Epidermal melanocyte (primary cell): ENCODE data around the gene C2CD5.
"Not testable (repeated sequence)": the region's sequence is repeated elsewhere in the genome, so short reads cannot be mapped to it uniquely, and the experiment has no call there.

Source experiments
- DNase-seq: peaks from one replicate; pipeline ENCODE4 v3.0.0; 2011; ENCODE audit warnings: low spot score; ENCODE audit not compliant: insufficient read length

C2CD5 gene

DNA sequence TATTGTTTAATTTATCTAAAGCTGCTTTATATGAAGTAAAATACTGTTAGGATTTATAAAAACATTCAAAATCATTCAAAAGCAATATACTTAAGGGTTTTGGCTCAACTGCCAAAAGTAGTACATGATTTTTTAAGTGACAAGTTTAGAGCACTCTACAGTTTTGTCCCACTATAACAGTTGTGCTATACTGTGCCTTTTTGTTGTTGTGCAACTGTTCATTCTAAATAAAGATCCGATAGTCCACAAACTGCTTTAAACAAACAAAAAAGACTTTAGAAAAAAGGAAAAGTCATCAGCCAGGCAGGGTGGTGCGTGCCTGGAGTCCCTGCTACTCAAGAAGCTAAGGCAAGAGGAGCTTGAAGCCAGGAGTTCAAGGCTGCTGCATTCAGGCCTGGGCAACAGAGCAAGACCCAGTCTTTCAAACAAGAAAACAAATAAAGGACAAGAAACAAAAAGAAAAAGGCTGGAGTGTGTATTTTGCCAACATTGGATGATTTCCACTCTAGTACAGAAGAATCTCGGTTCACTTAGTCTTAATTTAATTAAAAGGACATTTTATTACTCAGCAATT lies 7.3 kb downstream of the C2CD5 start:
- DNase-seq: no peak

DNA sequence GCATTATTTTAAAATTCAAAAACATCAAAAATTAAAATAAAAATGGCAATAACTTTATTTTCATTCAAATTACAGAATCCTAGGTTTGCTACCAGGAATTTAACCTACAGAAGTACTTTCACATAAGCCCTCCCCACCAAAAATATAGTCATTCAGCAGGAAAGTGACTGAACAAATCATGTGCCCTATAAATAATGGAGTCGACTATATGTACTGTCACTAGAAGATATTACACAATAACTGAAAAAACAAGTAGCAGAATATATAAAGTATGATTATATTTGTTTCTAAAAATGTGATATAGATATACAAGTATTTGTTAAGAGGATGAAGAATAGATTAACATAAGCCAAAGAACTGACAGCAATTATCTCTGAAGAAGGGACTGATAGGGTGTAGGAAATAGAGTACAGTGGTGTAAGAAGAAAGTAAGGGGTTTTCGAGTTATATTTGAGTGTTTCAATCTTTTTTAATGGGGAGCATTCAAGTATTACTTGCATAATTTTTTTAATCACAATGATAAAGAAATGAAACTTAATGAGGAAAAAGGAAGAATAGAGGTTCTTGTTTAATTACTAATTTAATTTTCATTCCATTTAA lies 7.9 kb downstream of the C2CD5 start:
- no peak for DNase-seq

DNA sequence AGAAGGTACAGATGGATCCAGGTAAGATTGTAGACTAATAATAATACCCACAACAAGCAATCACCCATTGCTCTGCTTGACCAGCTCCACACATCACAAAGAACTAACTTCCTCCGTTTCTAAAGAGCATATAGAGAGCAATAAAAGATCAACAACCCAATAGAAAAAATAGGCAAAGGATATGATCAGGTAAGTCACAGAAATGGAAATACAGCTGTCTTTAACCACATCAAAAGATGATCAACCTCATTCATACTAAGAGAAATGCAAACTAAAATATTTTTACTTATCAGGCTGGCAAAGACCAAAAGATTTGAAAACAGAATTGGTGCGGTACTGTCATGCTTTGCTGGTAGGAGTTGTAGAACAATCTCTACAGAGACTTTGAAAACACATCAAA lies 8.9 kb downstream of the C2CD5 start:
- no peak for DNase-seq

DNA sequence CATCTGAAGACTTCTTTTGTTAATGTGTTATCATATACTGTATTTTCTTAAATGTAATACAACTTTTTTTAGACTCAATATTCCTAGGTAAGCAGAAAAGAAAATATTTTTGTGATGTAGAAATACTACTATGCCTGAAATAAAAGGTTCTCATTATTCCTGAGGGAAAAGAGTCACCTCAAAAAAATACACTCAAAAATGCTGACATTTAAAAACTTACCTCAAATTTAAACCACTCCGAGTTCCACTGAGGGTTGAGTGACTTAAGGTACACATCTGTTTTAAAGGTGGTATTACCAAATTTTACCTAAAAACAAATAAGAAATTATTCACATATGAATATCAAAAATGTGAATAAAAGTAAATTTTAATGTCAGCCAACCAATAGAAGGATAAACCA lies 9.3 kb downstream of the C2CD5 start:
- no peak for DNase-seq

DNA sequence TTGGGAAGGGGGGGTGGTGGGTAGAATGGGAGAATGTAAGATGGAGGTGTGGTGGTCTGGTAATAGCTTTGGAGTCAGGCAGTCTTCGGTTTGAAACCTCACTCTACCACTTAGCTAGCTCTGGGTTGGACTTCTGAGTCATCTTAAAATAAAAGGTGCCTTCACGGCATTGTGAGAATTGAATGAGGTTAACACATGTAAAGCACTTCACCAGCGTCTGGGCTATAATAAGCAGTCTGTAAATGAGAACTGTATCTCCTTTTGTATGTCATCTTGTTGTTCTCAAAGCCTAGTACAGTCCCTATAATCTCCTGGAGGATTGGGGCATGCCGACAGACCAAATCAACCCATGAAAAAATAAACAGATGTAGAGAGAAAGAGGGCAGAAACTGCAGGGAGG lies 11.2 kb downstream of the C2CD5 start:
- no peak for DNase-seq

DNA sequence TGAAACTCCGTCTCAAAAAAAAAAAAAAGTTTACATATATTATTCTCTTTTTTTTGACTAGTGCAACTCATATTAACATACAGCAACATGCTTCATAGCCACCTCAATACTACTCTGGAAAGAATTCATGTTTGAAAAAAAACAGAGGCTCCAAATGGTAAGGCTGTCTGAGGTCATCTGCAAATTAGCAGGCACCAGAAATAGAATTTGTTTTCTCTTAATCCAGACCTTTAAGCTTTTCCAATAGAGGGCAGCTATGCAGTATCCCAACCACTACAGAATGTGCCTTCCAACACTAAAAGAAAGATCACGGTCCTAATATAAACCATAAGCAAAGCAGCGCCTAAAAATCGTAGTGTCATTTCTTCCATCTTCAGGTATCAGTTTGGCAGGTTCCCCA lies 12.0 kb downstream of the C2CD5 start:
- no peak for DNase-seq

DNA sequence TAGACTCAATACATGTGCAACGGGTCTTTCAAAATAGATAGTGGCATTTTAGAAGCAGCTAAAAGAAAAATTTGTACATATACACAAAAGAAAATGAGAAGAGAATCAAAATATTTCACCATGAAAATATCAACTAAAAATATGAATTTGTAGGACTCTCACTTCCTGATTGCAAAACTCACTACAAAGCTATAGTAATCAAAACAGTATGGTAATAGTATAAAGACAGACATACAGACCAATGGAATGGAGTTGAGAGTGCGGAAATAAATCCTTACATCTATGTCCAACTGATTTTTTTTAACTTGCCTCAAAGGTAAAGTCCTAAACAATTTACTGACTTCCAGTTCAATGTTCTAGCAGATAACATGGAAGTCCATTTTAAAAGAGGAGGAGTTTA lies 13.1 kb downstream of the C2CD5 start:
- no peak for DNase-seq

DNA sequence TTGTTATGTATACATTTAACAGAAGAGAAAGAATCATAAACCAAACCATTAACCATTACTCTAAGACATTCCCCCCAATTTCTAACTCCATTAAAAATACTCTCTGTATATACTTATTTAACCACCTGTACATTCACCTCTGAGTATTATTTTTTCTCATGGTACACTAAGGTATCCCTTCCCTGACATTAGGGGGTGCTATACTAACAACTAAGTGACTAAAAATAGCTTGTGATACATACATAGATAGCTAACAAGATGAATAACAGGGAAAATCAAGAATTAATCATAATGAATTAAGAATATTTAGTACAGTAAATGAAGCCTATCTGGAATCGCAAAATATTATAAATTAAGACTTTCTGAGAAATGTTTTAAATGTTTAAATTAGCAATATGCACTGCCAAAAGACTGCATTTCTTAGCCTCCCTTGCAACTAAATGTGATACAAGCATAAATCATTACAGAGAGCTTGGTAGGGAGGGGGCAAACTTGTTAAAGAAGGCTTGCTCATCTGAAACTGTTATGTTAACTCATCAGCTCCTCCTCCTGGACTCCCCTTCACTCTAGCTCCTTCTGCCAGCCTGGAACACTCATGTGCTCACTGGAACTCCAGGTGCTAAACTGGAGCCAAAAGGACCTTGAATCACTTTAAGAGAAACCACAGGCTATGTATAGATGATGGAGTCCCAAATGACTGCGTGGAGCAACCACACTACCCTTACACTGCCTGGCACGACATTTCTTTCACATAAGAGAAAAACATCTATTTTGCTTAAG lies 14.9 kb downstream of the C2CD5 start:
- no peak for DNase-seq

DNA sequence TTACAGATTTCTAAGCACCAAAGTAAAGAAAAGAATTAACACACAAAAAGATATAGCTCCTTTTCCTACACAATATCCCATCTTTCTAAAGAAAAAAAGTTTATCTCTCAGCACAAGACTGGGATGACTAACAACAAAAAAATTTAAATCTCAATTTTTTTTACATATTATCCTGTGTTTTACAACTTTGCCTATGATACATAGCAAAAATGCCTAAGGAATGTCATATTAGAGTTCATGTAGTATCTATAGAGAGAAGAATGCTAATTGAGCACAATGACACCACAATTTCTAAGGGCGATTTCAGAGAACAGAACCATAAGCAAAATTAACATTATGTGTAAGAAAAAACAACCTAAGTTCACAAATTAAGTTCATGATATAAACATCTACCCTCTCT lies 16.3 kb downstream of the C2CD5 start:
- no peak for DNase-seq

DNA sequence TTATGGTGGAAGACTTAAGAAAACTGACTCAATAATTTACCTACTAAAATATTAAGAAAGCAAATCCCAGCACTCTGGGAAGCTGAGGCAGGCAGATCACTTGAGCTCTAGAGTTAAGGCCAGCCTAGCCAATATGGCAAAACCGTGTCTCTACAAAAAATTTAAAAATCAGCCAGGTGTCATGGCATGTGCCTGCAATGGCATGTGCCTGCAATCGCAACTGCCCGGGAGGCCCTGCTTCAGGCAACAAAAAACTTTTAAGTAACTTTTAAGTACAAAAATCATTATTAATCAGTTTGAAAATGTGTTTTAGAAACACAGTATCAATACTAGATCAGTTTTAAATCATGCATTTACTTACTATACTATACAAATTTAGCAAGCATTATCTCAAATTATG lies 17.5 kb downstream of the C2CD5 start:
- DNase-seq: no peak

DNA sequence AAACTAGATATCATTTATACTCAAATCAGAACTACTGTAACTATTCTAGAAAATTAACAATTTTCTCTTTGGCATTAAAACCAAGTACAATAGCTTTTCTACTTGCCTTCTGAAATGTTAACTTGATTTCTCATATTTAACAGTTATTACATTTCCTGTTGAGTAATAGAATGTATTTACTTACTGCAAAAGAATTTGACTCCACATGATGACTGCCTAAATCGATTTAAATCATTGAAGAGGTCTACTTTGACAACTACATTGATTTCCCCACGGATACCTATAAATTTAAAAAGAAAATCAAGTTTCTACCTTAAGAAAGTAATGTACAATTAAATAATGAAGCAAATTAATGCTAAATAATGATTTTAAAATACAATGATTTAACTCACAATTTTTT lies 18.9 kb downstream of the C2CD5 start:
- no peak for DNase-seq

DNA sequence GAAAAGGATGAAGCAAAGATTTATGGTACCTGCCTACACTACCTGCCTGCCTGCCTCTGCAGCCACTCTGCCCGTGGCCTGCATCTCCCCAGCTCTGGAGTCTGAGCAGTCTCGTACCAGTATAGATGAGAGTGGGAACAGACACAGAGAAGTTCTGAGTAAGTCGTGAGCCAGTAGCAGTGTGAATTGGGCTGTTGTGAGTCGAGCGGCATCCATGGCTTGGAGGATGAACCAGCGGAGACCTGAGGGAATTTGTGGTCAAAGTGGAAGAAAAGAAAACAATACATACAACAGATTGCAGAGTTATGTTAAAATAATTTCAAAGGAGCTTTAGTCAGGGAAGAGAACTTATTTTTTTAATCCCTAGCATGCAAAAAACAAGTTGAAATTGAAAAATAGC lies 25.3 kb downstream of the C2CD5 start:
- DNase-seq: no peak

DNA sequence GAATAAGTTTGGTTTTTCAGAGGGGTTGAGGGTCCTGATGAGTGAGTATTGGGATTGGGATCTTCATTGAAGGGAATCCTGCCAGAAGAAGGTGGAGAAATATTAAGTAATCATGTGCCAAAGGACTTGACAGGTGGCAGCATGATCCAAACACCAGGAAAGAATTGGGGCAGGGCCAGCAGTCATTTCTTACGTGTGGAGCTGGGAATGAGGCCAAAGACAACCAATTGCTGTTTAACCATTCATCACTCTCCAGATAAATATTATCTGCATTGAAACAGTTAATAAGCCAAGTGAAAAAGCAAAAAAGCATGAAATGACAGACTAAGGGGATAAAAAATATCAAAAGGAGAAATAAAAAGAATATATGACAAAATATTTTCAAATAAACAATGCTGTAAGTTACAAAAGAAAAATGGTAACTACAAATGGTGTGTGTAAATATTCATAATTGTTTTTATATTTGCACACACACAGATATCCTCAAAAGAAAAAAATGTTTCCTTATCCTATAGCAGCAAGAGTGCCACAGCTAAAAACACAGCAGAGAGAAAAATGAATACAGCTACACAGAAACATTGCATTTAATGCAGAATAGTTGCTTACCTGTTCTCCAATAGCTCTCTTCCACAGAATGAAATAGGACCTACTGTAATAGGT lies 26.2 kb downstream of the C2CD5 start:
- DNase-seq: no peak

DNA sequence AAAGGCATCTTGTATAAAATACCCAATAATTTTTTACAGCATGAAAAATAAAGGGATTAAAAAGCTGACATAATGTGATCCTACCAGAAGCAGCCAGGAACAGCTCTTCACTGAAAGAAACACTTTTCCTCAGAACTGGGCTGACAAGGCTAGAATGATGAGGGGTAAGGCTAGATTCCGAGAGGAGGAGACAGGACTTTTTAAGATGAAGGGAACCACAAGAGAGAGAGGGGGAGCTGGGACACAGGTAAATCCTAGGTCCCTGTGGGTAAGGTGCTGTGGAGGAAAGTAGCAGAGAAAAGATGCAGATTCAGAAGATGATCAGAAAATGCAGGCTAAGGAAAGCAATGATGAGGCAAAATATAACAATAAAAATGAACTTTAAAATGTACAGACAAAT lies 29.5 kb downstream of the C2CD5 start:
- DNase-seq: no peak

DNA sequence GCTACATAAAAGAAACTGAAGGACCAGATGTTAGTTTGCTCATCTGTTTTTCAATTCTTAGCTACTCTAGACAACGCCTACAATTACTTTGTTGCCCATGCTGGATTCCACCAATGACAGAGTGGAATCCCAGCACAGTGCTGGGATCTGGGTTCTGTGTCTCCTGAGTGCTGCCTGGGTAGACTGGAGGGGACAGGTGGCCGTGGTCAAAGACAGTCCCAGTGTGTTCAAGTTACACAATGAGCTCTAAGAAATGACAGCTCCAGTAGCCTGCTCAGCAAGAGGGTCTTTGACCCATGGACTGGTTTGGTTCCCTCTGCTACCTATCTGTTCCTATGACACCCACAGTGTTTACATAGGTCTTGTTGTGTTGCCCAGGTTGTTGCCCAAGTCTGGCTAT lies 38.5 kb downstream of the C2CD5 start:
- DNase-seq: no peak

DNA sequence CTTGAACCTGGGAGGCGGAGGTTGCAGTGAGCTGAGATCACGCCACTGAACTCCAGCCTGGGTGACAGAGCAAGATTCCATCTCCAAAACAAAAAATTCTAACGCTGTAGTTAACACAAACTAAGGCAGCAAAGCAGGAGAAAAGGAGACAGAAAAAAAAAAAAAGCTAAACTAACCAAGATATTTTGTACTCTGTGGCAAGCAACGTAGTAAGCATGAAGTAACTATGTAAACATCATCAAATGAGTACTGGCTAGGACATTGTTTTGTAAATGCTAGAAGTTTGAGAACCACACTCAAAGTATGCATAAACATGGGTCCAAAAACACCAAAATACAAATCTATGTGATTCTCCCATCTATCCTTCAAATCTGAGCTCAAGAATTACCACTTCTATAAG lies 44.2 kb downstream of the C2CD5 start:
- no peak for DNase-seq

DNA sequence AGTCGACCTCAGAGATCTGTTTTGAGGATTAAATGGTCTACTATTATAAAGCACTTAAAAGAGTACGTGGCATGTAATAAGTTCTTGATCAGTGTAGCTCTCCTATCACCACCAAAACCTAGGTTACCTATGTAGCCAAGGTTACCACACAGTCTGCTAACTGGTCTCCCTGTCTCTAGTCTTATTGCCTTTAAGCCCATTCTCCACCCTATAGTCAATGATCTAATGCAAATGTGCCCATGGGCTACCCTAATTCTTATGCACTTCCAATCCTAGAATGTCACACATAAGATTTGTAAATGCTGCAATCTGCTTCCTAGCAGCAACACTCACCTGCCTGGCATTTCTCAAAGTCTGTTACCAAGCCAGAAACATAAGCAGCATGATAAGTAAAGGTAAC lies 44.9 kb downstream of the C2CD5 start:
- no peak for DNase-seq

DNA sequence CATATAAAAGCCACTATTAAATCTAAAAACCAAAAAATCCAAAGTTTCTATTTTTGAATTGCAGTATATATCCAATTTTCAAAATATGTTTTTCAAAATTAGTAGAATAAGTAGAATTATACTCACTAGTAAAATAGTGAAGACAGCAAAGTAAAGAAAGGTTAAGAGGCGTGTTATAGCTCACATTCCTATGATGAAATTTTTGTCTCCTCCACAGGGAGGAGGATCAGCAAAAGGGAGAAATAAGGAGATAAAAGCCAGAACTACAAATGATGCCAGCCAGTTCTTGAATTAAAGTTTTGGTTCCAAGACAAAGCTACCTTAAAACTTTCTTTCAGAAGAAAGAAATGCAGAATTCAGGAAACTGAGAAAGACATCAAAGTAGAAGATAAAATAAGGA lies 50.0 kb downstream of the C2CD5 start:
- no peak for DNase-seq

DNA sequence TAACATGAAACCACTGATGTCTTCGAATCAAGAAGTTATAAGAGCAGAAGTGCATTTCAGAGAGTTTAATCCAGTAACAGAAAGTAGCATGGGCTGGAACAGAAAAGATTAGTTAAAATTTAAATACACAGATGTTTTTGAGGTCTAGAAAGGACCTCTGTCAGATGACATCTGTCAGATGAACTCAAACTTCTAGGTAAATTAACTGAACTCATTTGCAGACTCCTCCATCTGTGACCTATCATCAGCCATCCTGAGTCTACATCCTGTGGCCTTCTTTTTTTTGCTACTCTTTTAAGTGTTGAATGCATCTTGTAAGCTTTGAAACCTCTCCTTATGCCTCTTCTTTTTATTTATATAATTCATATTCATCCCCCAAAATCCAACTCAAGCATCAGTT lies 53.3 kb downstream of the C2CD5 start:
- no peak for DNase-seq

DNA sequence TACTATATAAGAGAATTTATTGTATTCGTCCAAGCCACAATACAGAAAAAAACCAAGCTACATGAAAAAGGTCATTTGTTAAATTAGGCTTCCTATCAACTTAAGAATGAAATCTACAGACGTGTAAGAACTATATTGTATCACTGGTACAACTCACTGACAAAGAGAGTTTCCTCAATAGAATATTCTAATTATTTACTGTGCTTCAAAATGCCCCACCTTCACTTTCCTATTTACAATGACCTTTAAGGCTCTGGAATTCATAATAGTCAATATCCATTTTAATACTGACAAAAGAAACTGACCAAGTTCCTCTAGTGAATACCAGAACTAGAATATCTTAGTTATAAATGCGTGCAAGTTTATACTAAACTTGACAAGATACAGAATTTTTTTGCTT lies 55.9 kb downstream of the C2CD5 start:
- DNase-seq: no peak

DNA sequence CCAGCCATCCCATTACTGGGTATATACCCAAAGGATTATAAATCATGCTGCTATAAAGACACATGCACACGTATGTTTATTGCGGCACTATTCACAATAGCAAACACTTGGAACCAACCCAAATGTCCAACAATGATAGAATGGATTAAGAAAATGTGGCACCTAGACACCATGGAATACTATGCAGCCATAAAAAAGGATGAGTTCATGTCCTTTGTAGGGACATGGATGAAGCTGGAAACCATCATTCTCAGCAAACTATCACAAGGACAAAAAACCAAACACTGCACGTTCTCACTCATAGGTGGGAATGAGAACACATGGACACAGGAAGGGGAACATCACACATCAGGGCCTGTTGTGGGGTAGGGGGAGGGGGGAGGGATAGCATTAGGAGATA lies 56.7 kb downstream of the C2CD5 start:
- DNase-seq: not testable (repeated sequence)

DNA sequence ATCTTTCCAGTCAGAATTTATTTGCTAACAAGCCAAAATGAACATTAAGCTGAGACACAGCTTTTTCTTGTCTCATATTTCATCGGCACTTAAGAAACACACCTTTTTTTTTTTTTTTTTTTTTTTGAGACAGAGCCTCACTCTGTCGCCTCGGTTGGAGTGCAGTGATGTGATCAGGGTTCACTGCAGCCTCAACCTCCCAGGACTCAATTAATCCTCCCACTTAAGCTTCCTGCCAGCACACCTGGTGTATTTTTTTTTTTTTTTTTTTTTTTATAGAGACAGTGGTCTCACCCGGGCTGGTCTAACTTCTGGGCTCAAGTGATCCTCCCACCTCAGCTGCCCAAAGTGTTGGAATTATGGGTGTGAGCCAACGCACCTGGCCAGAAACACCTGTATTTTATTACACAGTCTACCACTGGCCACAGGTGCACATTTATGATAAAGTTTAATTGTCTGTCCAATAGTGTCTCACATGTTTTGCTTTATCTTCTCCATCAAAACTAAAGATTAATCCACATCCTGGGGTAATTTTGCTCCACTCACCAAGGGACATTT lies 62.7 kb downstream of the C2CD5 start:
- DNase-seq: no peak
